Lower leg skin (tissue), 3 donors: ENCODE data around the gene FEZ2.

Experiments used
- POLR2A ChIP-seq, 2 donors: fragments of 450-650 bp; IDR thresholded peaks; one replicate each; pipeline ENCODE4 v1.6.1; 2016 to 2017; ENCODE audit warnings: antibody characterized with exemption in 2 of 2, mild to moderate bottlenecking in 1 of 2, moderate library complexity in 1 of 2
- TF ChIP-seq, protein P1 (sequence below), 3 donors: fragments of 450-650 bp; IDR thresholded peaks; one replicate each; pipeline ENCODE4 v1.5.1; 2016; ENCODE audit warnings: antibody characterized with exemption in 3 of 3, mild to moderate bottlenecking in 3 of 3, moderate library complexity in 2 of 3

DNA sequence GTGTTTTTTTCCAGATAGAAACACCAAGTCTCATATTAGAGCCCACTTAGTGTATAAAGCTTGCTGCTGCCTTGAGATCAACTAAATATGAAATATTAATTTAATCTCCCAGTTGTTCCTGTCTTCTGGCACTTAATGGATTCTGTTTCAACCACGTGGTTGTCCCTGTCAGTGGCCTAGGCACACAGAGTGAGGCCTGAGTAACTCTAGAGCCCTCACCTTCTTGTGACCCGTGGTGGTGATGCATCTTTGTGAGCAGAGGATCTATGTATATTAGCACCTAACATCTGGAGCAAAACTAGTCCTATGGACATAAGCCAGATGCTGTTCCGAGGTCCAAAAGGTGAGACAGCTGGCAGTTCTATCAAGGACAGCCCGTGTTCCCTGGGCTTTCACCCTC is 74.8 kb downstream of the FEZ2 start:
- TF ChIP-seq, protein P1, sequence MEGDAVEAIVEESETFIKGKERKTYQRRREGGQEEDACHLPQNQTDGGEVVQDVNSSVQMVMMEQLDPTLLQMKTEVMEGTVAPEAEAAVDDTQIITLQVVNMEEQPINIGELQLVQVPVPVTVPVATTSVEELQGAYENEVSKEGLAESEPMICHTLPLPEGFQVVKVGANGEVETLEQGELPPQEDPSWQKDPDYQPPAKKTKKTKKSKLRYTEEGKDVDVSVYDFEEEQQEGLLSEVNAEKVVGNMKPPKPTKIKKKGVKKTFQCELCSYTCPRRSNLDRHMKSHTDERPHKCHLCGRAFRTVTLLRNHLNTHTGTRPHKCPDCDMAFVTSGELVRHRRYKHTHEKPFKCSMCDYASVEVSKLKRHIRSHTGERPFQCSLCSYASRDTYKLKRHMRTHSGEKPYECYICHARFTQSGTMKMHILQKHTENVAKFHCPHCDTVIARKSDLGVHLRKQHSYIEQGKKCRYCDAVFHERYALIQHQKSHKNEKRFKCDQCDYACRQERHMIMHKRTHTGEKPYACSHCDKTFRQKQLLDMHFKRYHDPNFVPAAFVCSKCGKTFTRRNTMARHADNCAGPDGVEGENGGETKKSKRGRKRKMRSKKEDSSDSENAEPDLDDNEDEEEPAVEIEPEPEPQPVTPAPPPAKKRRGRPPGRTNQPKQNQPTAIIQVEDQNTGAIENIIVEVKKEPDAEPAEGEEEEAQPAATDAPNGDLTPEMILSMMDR (IDR thresholded peaks at IDR 0.05), result no peak
- no peak for TF ChIP-seq POLR2A (IDR thresholded peaks at IDR 0.05)
